Measurements from ENCODE around the gene UTS2R.
"Not testable (repeated sequence)": the region's sequence is repeated elsewhere in the genome, so short reads cannot be mapped to it uniquely, and the experiment has no call there.

DNA sequence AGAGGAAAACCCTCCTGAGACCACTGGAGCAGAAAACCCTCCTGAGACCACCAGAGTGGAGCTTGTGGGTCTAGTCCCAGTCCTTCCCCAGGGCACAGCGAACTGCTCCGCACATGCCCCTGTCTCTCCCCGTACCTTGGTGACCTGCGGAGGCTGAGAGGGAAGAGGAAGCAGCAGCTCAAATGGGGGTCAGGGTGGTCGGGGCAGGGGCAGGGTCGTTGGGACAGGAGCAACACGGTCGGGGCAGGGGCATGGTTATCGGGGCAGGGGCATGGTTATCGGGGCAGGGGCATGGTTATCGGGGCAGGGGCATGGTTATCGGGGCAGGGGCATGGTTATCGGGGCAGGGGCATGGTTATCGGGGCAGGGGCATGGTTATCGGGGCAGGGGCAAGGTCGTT lies 40.5 kb downstream of the UTS2R start:
- not testable (repeated sequence) for TF ChIP-seq CTCF, POLR2A (IDR thresholded peaks at IDR 0.05)

Measured in body of pancreas (tissue), 4 donors.